Gastroesophageal sphincter (tissue), 3 donors: ENCODE measurements around the gene ANKS6.

Experiments
- EP300 ChIP-seq: sonication (generic); formaldehyde crosslinking; IDR thresholded peaks from one replicate; pipeline ENCODE4 v1.6.1; 2017; ENCODE audit warnings: antibody characterized with exemption, mild to moderate bottlenecking
- POLR2A ChIP-seq, 2 donors: fragments of 450-650 bp; IDR thresholded peaks; one replicate each; pipeline ENCODE4 v1.6.1; 2017; ENCODE audit warnings: antibody characterized with exemption in 2 of 2, mild to moderate bottlenecking in 2 of 2, moderate library complexity in 1 of 2
- POLR2AphosphoS5 ChIP-seq: sonication (generic); formaldehyde crosslinking; IDR thresholded peaks from one replicate; pipeline ENCODE4 v1.6.1; 2017; ENCODE audit warnings: antibody characterized with exemption
- TF ChIP-seq, protein P1 (sequence below), 4 experiments: fragments of 200-600 bp in 2 of 4; fragments of 450-650 bp in 2 of 4; sonication (generic) in 1 of 4; IDR thresholded peaks; one replicate each; pipeline ENCODE4 v1.5.1; 2017 to 2019; ENCODE audit warnings: antibody characterized with exemption in 4 of 4, mild to moderate bottlenecking in 2 of 4, moderate library complexity in 2 of 4

DNA sequence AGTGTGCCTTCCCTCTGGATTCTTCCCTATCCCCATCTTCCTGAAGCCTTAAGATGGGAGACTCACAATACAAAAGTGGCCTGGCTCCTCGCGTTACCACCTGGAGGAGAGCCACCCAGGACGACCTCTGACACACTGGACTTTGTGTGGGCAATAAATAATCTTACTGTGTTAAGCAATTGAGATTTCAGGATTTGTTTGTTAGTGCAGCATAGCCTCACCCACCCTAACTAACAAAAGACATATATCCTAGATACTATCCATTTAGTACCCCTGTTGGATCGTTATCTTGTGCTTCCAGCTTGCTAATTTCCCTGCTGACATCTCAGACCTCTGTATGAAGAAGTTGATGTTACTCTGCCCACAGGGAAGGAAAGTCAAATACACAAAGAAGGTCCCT lies 95.6 kb downstream of the ANKS6 start:
- TF ChIP-seq, protein P1, sequence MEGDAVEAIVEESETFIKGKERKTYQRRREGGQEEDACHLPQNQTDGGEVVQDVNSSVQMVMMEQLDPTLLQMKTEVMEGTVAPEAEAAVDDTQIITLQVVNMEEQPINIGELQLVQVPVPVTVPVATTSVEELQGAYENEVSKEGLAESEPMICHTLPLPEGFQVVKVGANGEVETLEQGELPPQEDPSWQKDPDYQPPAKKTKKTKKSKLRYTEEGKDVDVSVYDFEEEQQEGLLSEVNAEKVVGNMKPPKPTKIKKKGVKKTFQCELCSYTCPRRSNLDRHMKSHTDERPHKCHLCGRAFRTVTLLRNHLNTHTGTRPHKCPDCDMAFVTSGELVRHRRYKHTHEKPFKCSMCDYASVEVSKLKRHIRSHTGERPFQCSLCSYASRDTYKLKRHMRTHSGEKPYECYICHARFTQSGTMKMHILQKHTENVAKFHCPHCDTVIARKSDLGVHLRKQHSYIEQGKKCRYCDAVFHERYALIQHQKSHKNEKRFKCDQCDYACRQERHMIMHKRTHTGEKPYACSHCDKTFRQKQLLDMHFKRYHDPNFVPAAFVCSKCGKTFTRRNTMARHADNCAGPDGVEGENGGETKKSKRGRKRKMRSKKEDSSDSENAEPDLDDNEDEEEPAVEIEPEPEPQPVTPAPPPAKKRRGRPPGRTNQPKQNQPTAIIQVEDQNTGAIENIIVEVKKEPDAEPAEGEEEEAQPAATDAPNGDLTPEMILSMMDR (IDR thresholded peaks at IDR 0.05) = no peak
- no peak for TF ChIP-seq POLR2AphosphoS5
- no peak for TF ChIP-seq POLR2A (IDR thresholded peaks at IDR 0.05)
- TF ChIP-seq EP300 = no peak
